A549 (cell line): ENCODE measurements around the gene ADD1. TPM values are rescaled to one million over a fixed set of nuclear protein-coding genes. Genes with fewer than 3 reads are reported as not detected.

ENCODE experiments used
- ATAC-seq, 2 experiments: fragments of 200-7000 bp in 1 of 2; fragments of >200 bp in 1 of 2; cut with Nextera tagmentation in 1 of 2; cut with Tn5 transposase in 1 of 2; 3 replicates each; pipeline versions ENCODE4 v1.8.0 to v1.9.1; 2018 to 2020; ENCODE audit warnings: mild to moderate bottlenecking in 1 of 2, moderate library complexity in 1 of 2
- CTCF ChIA-PET: fragments of 300-600 bp; sonication (Branson Sonifier 250); formaldehyde crosslinking; extraction: SDS; loops from one replicate; lab custom pipeline; 2021; ENCODE audit warnings: antibody characterized with exemption, inconsistent platforms; lab: Yijun Ruan, JAX
- POLR2A ChIA-PET: fragments of 350-600 bp; formaldehyde crosslinking; extraction: SDS; loops from one replicate; lab custom pipeline; 2021; ENCODE audit warnings: antibody characterized with exemption, inconsistent platforms; lab: Yijun Ruan, JAX
- DNase-seq, 2 experiments: peaks; one replicate each; pipeline versions ENCODE4 v3.0.0 to v3.0.0-alpha.2; 2011 to 2016; ENCODE audit warnings: low read depth in 1 of 2, low spot score in 1 of 2
- FAIRE-seq: peaks from 2 replicates; lab custom pipeline; 2011; peaks lifted over from hg19 to GRCh38; lab: Jason Lieb, UNC
- H3K27ac ChIP-seq, 2 experiments: fragments of >200 bp; sonication (Bioruptor Twin); formaldehyde crosslinking; 3 replicates each; pipeline ENCODE4 v1.5.1; 2016 to 2017
- H3K4me1 ChIP-seq: fragments of >200 bp; sonication (Bioruptor Twin); formaldehyde crosslinking; 3 replicates; pipeline ENCODE4 v1.6.1; 2016
- H3K4me2 ChIP-seq: fragments of >200 bp; sonication (Bioruptor Twin); formaldehyde crosslinking; 3 replicates; pipeline ENCODE4 v1.6.1; 2016
- H3K4me3 ChIP-seq: fragments of >200 bp; sonication (Bioruptor Twin); formaldehyde crosslinking; 3 replicates; pipeline ENCODE4 v1.5.1; 2016
- H3K9me3 ChIP-seq: fragments of >200 bp; sonication (Bioruptor Twin); formaldehyde crosslinking; 3 replicates; pipeline ENCODE4 v1.6.1; 2016
- BHLHE40 ChIP-seq: IDR thresholded peaks from 2 replicates; pipeline ENCODE4 v1.6.1; 2012; ENCODE audit warnings: low read depth, low read length, inconsistent platforms
- CBX8 ChIP-seq: fragments of 200-600 bp; sonication (generic); IDR thresholded peaks from 2 replicates; pipeline ENCODE4 v1.6.1; 2016
- CEBPB ChIP-seq, 2 experiments: fragments of >200 bp in 1 of 2; sonication (Bioruptor Twin) in 1 of 2; formaldehyde crosslinking in 1 of 2; IDR thresholded peaks; 2 replicates each; pipeline ENCODE4 v1.6.1; 2012 to 2016
- CHD2 ChIP-seq: fragments of 150-350 bp; IDR thresholded peaks from 2 replicates; pipeline ENCODE4 v1.6.1; 2014; ENCODE audit warnings: low read length; ENCODE audit not compliant: partially characterized antibody
- CHD4 ChIP-seq: fragments of 200-600 bp; sonication (generic); IDR thresholded peaks from 2 replicates; pipeline ENCODE4 v1.6.1; 2016; ENCODE audit warnings: antibody characterized with exemption, mild to moderate bottlenecking, borderline replicate concordance
- EHMT2 ChIP-seq: fragments of 200-600 bp; sonication (generic); IDR thresholded peaks from 2 replicates; pipeline ENCODE4 v1.6.1; 2016; ENCODE audit warnings: antibody characterized with exemption, low read depth, mild to moderate bottlenecking, moderate library complexity
- EP300 ChIP-seq, 2 experiments: fragments of >200 bp; sonication (Bioruptor Twin); formaldehyde crosslinking; IDR thresholded peaks; 2 replicates in 1 of 2; 3 replicates in 1 of 2; pipeline ENCODE4 v1.6.1; 2016 to 2017
- FOSB ChIP-seq: fragments of 250-450 bp; sonication (Bioruptor Pico); IDR thresholded peaks from 2 replicates; pipeline ENCODE4 v1.5.0; 2020; ENCODE audit warnings: mild to moderate bottlenecking, moderate library complexity
- FOSL2 ChIP-seq, 2 experiments: fragments of 450-650 bp in 1 of 2; fragments of >200 bp in 1 of 2; sonication (Bioruptor Twin) in 1 of 2; formaldehyde crosslinking; IDR thresholded peaks; 2 replicates each; pipeline versions ENCODE4 v1.5.0 to v1.6.1; 2016 to 2020; ENCODE audit warnings: mild to moderate bottlenecking in 1 of 2, moderate library complexity in 1 of 2
- GATA3 ChIP-seq: IDR thresholded peaks from 2 replicates; pipeline ENCODE4 v1.6.1; 2012; ENCODE audit warnings: borderline replicate concordance
- HDAC2 ChIP-seq: fragments of 200-600 bp; sonication (generic); IDR thresholded peaks from 2 replicates; pipeline ENCODE4 v1.6.1; 2016
- HEYL ChIP-seq: fragments of 250-450 bp; sonication (Bioruptor Pico); IDR thresholded peaks from 2 replicates; pipeline ENCODE4 v1.8.0; 2021; ENCODE audit warnings: mild to moderate bottlenecking, moderate library complexity
- HOXA7 ChIP-seq: fragments of 250-450 bp; sonication (Bioruptor Pico); IDR thresholded peaks from 2 replicates; pipeline ENCODE4 v1.5.0; 2020; ENCODE audit warnings: mild to moderate bottlenecking, moderate library complexity
- HOXB13 ChIP-seq: fragments of 250-450 bp; sonication (Bioruptor Pico); IDR thresholded peaks from 2 replicates; pipeline ENCODE4 v1.5.0; 2020; ENCODE audit warnings: low read depth, mild to moderate bottlenecking, moderate library complexity
- JUN ChIP-seq, 2 experiments: fragments of >200 bp; sonication (Bioruptor Twin); formaldehyde crosslinking; IDR thresholded peaks; 2 replicates in 1 of 2; 3 replicates in 1 of 2; pipeline ENCODE4 v1.6.1; 2016 to 2017
- KDM5A ChIP-seq: fragments of 200-600 bp; sonication (generic); IDR thresholded peaks from 2 replicates; pipeline ENCODE4 v1.6.1; 2016; ENCODE audit warnings: antibody characterized with exemption, mild to moderate bottlenecking
- MAZ ChIP-seq: fragments of 150-350 bp; IDR thresholded peaks from 2 replicates; pipeline ENCODE4 v1.6.1; 2014; ENCODE audit warnings: antibody characterized with exemption, low read depth, low read length, borderline replicate concordance
- NFE2L2 ChIP-seq: fragments of 150-350 bp; conservative IDR thresholded peaks from 2 replicates; pipeline ENCODE4 v1.6.1; 2014; ENCODE audit warnings: low read length
- NPAS2 ChIP-seq: fragments of 250-450 bp; sonication (Bioruptor Pico); IDR thresholded peaks from 2 replicates; pipeline ENCODE4 v1.8.0; 2022; ENCODE audit warnings: mild to moderate bottlenecking, moderate library complexity, borderline replicate concordance
- NR3C1 ChIP-seq: fragments of >200 bp; sonication (Bioruptor Twin); formaldehyde crosslinking; IDR thresholded peaks from 3 replicates; pipeline ENCODE4 v1.6.1; 2017
- SMC3 ChIP-seq: fragments of >200 bp; sonication (Bioruptor Twin); formaldehyde crosslinking; IDR thresholded peaks from 3 replicates; pipeline ENCODE4 v1.6.1; 2018; ENCODE audit warnings: inconsistent platforms
- TFCP2L1 ChIP-seq: fragments of 250-450 bp; sonication (Bioruptor Pico); IDR thresholded peaks from 2 replicates; pipeline ENCODE4 v1.5.0; 2021; ENCODE audit warnings: mild to moderate bottlenecking
- ZC3H11A ChIP-seq: fragments of 450-650 bp; IDR thresholded peaks from 2 replicates; pipeline ENCODE4 v1.6.1; 2014; ENCODE audit warnings: antibody characterized with exemption, mild to moderate bottlenecking
- ZNF302 ChIP-seq: fragments of 250-450 bp; sonication (Bioruptor Pico); IDR thresholded peaks from 2 replicates; pipeline ENCODE4 v1.9.0; 2021; ENCODE audit warnings: inconsistent platforms, mild to moderate bottlenecking, moderate library complexity
- ZSCAN20 ChIP-seq: fragments of 250-450 bp; sonication (Bioruptor Pico); IDR thresholded peaks from 2 replicates; pipeline ENCODE4 v1.8.0; 2022; ENCODE audit warnings: mild to moderate bottlenecking, moderate library complexity
- WGBS: methylation state at CpG from one replicate; pipeline ENCODE4 v1.1.6; 2017; ENCODE audit errors: missing lambda C conversion rate; 5-methylcytosine and 5-hydroxymethylcytosine counted together
- polyA plus RNA-seq, 4 experiments: library from polyadenylated mRNA; depleted of rRNA in 3 of 4; stranded (reverse); fragments of >200 nt; fragmentation: RNase III in 1 of 4; extraction: RNeasy Plus Mini Kit Qiagen cat#74134 plus additional on column Dnase treatment in 1 of 4; gene quantifications; 2 replicates in 3 of 4; 3 replicates in 1 of 4; pipeline ENCODE4 v1.2.3, GENCODE V29; 2011 to 2017
- TF ChIP-seq, protein P1 (sequence below): IDR thresholded peaks from 2 replicates; pipeline ENCODE4 v1.6.1; 2012
- TF ChIP-seq, protein P2 (sequence below): fragments of 450-650 bp; IDR thresholded peaks from 2 replicates; pipeline ENCODE4 v1.6.1; 2014; ENCODE audit warnings: antibody characterized with exemption
- TF ChIP-seq, protein P3 (sequence below): fragments of >200 bp; sonication (Bioruptor Twin); formaldehyde crosslinking; IDR thresholded peaks from 3 replicates; pipeline ENCODE4 v1.6.1; 2016
- TF ChIP-seq, protein P4 (sequence below): fragments of 250-450 bp; sonication (Bioruptor Pico); IDR thresholded peaks from 2 replicates; pipeline ENCODE4 v1.5.0; 2021; ENCODE audit warnings: mild to moderate bottlenecking, moderate library complexity, borderline replicate concordance
- TF ChIP-seq, protein P5 (sequence below): fragments of 150-350 bp; IDR thresholded peaks from 2 replicates; pipeline ENCODE4 v1.6.1; 2014; ENCODE audit warnings: low read depth, mild to moderate bottlenecking, low read length
- TF ChIP-seq, protein P6 (sequence below): IDR thresholded peaks from 2 replicates; pipeline ENCODE4 v1.6.1; 2012

ADD1 gene
- polyA plus RNA-seq, 2 of the 4 experiments (the other 2 are of a cell fraction), result 59.7 to 60.3 TPM

DNA sequence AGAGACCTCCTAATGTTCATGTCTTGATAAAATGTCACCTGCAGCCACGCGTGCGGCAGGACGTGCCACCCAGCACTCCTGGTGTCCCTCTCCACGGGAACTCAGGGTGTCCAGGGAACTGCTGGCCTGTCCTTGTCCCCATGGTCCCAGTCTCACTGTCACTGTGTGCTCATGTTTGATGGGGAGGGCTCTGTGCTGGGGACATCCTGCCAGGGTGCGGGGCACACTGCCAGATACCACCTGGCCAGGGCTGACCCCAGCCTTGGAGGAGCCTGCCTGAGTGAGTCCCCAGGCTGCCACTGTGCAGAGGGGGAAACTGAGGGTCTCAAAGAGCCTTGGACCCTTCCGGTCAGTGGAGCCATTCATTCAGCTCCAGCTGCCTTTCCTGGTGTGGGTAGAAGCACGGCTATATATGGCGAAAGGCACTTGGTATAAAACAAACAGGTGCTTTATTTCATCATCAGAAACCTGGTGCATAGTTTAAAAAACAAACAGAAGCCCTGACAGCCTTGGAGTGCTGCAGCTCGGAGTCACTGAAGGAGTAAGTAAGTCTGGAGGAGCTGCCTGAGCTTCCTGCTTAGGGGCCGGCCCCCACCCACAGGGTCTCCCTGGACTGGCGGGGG is 86.6 kb downstream of the ADD1 start:
- H3K4me2 ChIP-seq, result no peak overlapping the region
- H3K27ac ChIP-seq, result peak overlapping the region in 1 of 2 experiments; percentile 37; a peak in 1 of 6 replicates
- FAIRE-seq (no peak), DNase-seq (no peak), ATAC-seq (no peak)
- ChIA-PET CTCF (interaction anchor here (0.8 kb wide), 1 partner anchor 81 kb away, joined by 3 read pairs; no protein-coding TSS in a partner anchor), POLR2A (no interaction called here)
- no peak for TF ChIP-seq TFCP2L1 (CRISPR knock-in tag)
- TF ChIP-seq, protein P1, sequence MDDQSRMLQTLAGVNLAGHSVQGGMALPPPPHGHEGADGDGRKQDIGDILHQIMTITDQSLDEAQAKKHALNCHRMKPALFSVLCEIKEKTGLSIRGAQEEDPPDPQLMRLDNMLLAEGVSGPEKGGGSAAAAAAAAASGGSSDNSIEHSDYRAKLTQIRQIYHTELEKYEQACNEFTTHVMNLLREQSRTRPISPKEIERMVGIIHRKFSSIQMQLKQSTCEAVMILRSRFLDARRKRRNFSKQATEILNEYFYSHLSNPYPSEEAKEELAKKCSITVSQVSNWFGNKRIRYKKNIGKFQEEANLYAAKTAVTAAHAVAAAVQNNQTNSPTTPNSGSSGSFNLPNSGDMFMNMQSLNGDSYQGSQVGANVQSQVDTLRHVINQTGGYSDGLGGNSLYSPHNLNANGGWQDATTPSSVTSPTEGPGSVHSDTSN, result no peak
- no peak for TF ChIP-seq ZC3H11A
- no peak for TF ChIP-seq NR3C1
- no peak for TF ChIP-seq HOXB13 (CRISPR knock-in tag)
- no peak for TF ChIP-seq NPAS2 (CRISPR knock-in tag)
- no peak for TF ChIP-seq FOSB (CRISPR knock-in tag)
- TF ChIP-seq, protein P2, sequence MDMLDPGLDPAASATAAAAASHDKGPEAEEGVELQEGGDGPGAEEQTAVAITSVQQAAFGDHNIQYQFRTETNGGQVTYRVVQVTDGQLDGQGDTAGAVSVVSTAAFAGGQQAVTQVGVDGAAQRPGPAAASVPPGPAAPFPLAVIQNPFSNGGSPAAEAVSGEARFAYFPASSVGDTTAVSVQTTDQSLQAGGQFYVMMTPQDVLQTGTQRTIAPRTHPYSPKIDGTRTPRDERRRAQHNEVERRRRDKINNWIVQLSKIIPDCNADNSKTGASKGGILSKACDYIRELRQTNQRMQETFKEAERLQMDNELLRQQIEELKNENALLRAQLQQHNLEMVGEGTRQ, result no peak
- TF ChIP-seq CBX8, result no peak
- no peak for TF ChIP-seq BHLHE40
- no peak for TF ChIP-seq JUN (IDR thresholded peaks at IDR 0.05)
- no peak for TF ChIP-seq FOSL2 (IDR thresholded peaks at IDR 0.05)
- TF ChIP-seq FOSL2 (CRISPR knock-in tag; IDR thresholded peaks at IDR 0.05), result no peak
- no peak for TF ChIP-seq HDAC2
- TF ChIP-seq SMC3, result no peak
- no peak for TF ChIP-seq CHD4
- TF ChIP-seq GATA3, result no peak
- no peak for TF ChIP-seq CHD2
- WGBS, result 94% methylated on average over 8 of the region's 12 CpGs
- H3K9me3 ChIP-seq, result no peaks in the 10 kb centered on the region
- peaks cover 12% of the 10 kb centered on the region; the same call in 1 of the 3 replicates for H3K4me1 ChIP-seq
- H3K4me3 ChIP-seq, result no peak overlapping the region

DNA sequence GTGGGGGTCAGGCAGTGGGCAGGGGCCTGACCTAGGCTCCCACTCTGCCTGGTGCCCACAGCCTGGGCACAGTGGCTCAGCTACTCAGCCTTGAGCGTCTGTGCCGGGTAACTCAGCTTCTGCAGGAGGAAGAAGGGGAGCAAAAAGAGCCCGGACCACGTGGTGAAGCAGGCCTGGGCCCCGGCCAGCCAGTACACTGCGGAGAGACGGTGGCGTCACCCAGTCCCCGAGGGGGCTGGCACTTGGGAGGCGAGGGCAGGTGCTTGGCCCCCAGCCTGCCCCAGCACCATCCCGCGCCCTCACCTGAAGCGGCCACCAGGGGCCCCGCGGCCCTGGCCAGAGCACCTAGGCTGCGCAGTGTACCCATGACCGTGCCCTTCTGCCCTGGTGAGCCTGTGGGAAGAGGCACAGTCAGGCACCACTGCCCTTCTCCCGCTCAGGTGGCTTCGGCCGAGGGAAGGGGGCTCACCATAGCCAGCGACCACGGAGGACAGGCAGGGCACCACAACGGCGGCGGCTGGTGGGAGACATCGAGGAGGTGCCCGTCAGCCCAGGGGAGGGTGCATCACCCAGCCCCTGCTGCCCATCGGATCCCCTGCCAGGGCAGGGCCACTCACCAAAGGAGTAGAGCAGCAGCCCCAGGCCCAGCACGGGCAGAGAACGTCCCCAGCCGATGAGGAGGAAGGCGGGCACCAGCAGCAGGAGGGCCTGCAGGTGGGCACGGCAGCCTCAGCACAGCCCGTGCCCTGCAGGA is 87.3 kb downstream of the ADD1 start:
- 92% methylated on average over 14 of the region's 34 CpGs for WGBS
- TF ChIP-seq HOXA7, result no peak
- TF ChIP-seq ZSCAN20 (CRISPR knock-in tag), result no peak
- no peak for TF ChIP-seq CEBPB (IDR thresholded peaks at IDR 0.05)
- TF ChIP-seq, protein P3, sequence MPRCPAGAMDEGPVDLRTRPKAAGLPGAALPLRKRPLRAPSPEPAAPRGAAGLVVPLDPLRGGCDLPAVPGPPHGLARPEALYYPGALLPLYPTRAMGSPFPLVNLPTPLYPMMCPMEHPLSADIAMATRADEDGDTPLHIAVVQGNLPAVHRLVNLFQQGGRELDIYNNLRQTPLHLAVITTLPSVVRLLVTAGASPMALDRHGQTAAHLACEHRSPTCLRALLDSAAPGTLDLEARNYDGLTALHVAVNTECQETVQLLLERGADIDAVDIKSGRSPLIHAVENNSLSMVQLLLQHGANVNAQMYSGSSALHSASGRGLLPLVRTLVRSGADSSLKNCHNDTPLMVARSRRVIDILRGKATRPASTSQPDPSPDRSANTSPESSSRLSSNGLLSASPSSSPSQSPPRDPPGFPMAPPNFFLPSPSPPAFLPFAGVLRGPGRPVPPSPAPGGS, result no peak
- TF ChIP-seq KDM5A, result no peak
- TF ChIP-seq EP300 (IDR thresholded peaks at IDR 0.05), result no peak
- no peak for TF ChIP-seq CBX8
- TF ChIP-seq, protein P4, sequence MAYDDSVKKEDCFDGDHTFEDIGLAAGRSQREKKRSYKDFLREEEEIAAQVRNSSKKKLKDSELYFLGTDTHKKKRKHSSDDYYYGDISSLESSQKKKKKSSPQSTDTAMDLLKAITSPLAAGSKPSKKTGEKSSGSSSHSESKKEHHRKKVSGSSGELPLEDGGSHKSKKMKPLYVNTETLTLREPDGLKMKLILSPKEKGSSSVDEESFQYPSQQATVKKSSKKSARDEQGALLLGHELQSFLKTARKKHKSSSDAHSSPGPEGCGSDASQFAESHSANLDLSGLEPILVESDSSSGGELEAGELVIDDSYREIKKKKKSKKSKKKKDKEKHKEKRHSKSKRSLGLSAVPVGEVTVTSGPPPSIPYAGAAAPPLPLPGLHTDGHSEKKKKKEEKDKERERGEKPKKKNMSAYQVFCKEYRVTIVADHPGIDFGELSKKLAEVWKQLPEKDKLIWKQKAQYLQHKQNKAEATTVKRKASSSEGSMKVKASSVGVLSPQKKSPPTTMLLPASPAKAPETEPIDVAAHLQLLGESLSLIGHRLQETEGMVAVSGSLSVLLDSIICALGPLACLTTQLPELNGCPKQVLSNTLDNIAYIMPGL, result no peak
- no peak for TF ChIP-seq ZNF302 (CRISPR knock-in tag)
- TF ChIP-seq, protein P5, sequence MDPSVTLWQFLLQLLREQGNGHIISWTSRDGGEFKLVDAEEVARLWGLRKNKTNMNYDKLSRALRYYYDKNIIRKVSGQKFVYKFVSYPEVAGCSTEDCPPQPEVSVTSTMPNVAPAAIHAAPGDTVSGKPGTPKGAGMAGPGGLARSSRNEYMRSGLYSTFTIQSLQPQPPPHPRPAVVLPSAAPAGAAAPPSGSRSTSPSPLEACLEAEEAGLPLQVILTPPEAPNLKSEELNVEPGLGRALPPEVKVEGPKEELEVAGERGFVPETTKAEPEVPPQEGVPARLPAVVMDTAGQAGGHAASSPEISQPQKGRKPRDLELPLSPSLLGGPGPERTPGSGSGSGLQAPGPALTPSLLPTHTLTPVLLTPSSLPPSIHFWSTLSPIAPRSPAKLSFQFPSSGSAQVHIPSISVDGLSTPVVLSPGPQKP, result no peak
- TF ChIP-seq GATA3, result no peak
- no peak for TF ChIP-seq EHMT2
- no peak for TF ChIP-seq NR3C1
- TF ChIP-seq MAZ, result no peak
- TF ChIP-seq HOXB13 (CRISPR knock-in tag), result no peak
- TF ChIP-seq, protein P6, sequence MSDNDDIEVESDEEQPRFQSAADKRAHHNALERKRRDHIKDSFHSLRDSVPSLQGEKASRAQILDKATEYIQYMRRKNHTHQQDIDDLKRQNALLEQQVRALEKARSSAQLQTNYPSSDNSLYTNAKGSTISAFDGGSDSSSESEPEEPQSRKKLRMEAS, result no peak
- no peak for TF ChIP-seq NFE2L2
- no peak for TF ChIP-seq FOSB (CRISPR knock-in tag)
- no peak for TF ChIP-seq HEYL (CRISPR knock-in tag)

More for the DNA sequence above, 87.3 kb downstream of the ADD1 start:
- peaks cover 15% of the 10 kb centered on the region for H3K4me1 ChIP-seq
- FAIRE-seq (no peak), DNase-seq (no peak), ATAC-seq (peak; percentile 30 to 39; a peak in 4 of 6 replicates)
- H3K9me3 ChIP-seq, result no peaks in the 10 kb centered on the region
- H3K27ac ChIP-seq, result peak overlapping the region in 1 of 2 experiments; percentile 37; a peak in 1 of 6 replicates
- H3K4me2 ChIP-seq, result no peak overlapping the region
- no peak overlapping the region for H3K4me3 ChIP-seq
- ChIA-PET POLR2A (no interaction called here), CTCF (interaction anchor here (0.8 kb wide), 1 partner anchor 81 kb away, joined by 3 read pairs; no protein-coding TSS in a partner anchor)
